GM12878 (cell line): ENCODE results near the gene NOP14.

Experiments used
- CBX3 ChIP-seq: fragments of 200-600 bp; sonication (generic); IDR thresholded peaks from 2 replicates; pipeline ENCODE4 v1.6.1; 2016; ENCODE audit warnings: low read depth, borderline replicate concordance
- CHD4 ChIP-seq: fragments of 200-600 bp; sonication (generic); IDR thresholded peaks from 2 replicates; pipeline ENCODE4 v1.6.1; 2016; ENCODE audit warnings: mild to moderate bottlenecking
- CREB1 ChIP-seq: IDR thresholded peaks from 2 replicates; pipeline ENCODE4 v1.6.1; 2012; ENCODE audit warnings: low read depth, mild to moderate bottlenecking, inconsistent platforms
- FOS ChIP-seq: IDR thresholded peaks from 3 replicates; pipeline ENCODE4 v1.6.1; 2011; ENCODE audit warnings: borderline replicate concordance; ENCODE audit not compliant: insufficient read length; ENCODE audit errors: extremely low read depth
- GATAD2B ChIP-seq: fragments of 450-650 bp; conservative IDR thresholded peaks from 2 replicates; pipeline ENCODE4 v1.6.1; 2017; ENCODE audit warnings: low read depth, mild to moderate bottlenecking, moderate library complexity
- IKZF2 ChIP-seq, 2 experiments: fragments of 450-650 bp; IDR thresholded peaks; 2 replicates each; pipeline ENCODE4 v1.6.1; 2017; ENCODE audit warnings: mild to moderate bottlenecking in 2 of 2, moderate library complexity in 2 of 2
- NFIC ChIP-seq: IDR thresholded peaks from 2 replicates; pipeline ENCODE4 v1.6.1; 2012; ENCODE audit warnings: low read depth, mild to moderate bottlenecking, inconsistent platforms, low read length, moderate library complexity
- POLR2A ChIP-seq: IDR thresholded peaks from 2 replicates; pipeline ENCODE4 v1.6.1; 2011; ENCODE audit warnings: low read depth, mild to moderate bottlenecking, low read length
- POLR2AphosphoS5 ChIP-seq: IDR thresholded peaks from 2 replicates; pipeline ENCODE4 v1.6.1; 2011; ENCODE audit warnings: mild to moderate bottlenecking, low read length, inconsistent platforms
- RCOR1 ChIP-seq: conservative IDR thresholded peaks from 2 replicates; pipeline ENCODE4 v1.6.1; 2012; ENCODE audit warnings: low read depth, low read length, improper control_type of control experiment
- TAF1 ChIP-seq: IDR thresholded peaks from 2 replicates; pipeline ENCODE4 v1.6.1; 2011; ENCODE audit warnings: mild to moderate bottlenecking, low read depth, low read length, borderline replicate concordance

- TF ChIP-seq TAF1 (no peak), POLR2A (no peak), CHD4 (no peak), POLR2AphosphoS5 (no peak), CBX3 (no peak), IKZF2 (IDR thresholded peaks at IDR 0.05) (no peak), CREB1 (no peak), NFIC (no peak), FOS (no peak), RCOR1 (no peak), GATAD2B (no peak)
Observed at GRCh38 chr4:2906218-2906617, 57.0 kb downstream of the NOP14 start.
